GM12878 (cell line): ENCODE measurements around the gene SUN5. TPM values are rescaled to one million over a fixed set of nuclear protein-coding genes. Genes with fewer than 3 reads are reported as not detected.

Experiments
- BHLHE40 ChIP-seq, 2 experiments: fragments of 450-650 bp in 1 of 2; IDR thresholded peaks; 2 replicates each; pipeline ENCODE4 v1.6.1; 2011 to 2017; ENCODE audit warnings: low read depth in 2 of 2, borderline replicate concordance in 1 of 2, improper control_type of control experiment in 1 of 2, low read length in 1 of 2, mild to moderate bottlenecking in 1 of 2
- CBX3 ChIP-seq: fragments of 200-600 bp; sonication (generic); IDR thresholded peaks from 2 replicates; pipeline ENCODE4 v1.6.1; 2016; ENCODE audit warnings: low read depth, borderline replicate concordance
- MAX ChIP-seq: IDR thresholded peaks from 2 replicates; pipeline ENCODE4 v1.6.1; 2012; ENCODE audit warnings: low read depth, low read length, improper control_type of control experiment
- MYB ChIP-seq: fragments of 150-350 bp; IDR thresholded peaks from 2 replicates; pipeline ENCODE4 v1.6.1; 2014; ENCODE audit warnings: mild to moderate bottlenecking, low read depth, low read length, borderline replicate concordance
- NFIC ChIP-seq: IDR thresholded peaks from 2 replicates; pipeline ENCODE4 v1.6.1; 2012; ENCODE audit warnings: low read depth, mild to moderate bottlenecking, inconsistent platforms, low read length, moderate library complexity
- NRF1 ChIP-seq: conservative IDR thresholded peaks from 2 replicates; pipeline ENCODE4 v1.6.1; 2011; ENCODE audit warnings: mild to moderate bottlenecking, low read depth, low read length, improper control_type of control experiment
- RELA ChIP-seq: fragments of 450-650 bp; IDR thresholded peaks from 2 replicates; pipeline ENCODE4 v1.8.0; 2014; ENCODE audit warnings: borderline replicate concordance; ENCODE audit not compliant: partially characterized antibody
- SREBF2 ChIP-seq: IDR thresholded peaks from 2 replicates; pipeline ENCODE4 v1.6.1; 2012; ENCODE audit warnings: mild to moderate bottlenecking, low read length
- USF2 ChIP-seq: IDR thresholded peaks from 2 replicates; pipeline ENCODE4 v1.6.1; 2011; ENCODE audit warnings: low read depth, low read length, improper control_type of control experiment, borderline replicate concordance
- ZNF384 ChIP-seq: IDR thresholded peaks from 2 replicates; pipeline ENCODE4 v1.6.1; 2012; ENCODE audit warnings: low read depth, mild to moderate bottlenecking, low read length, improper control_type of control experiment, borderline replicate concordance
- polyA plus RNA-seq, 11 experiments: library from polyadenylated mRNA; depleted of rRNA in 4 of 11; unstranded in 6 of 11; stranded (reverse) in 5 of 11; fragments of >200 nt; fragmentation: Nextera tagmentation in 4 of 11; fragmentation: Illumina TruSeq in 1 of 11; extraction: Ambion mirVana in 4 of 11; extraction: Trizol in 1 of 11; gene quantifications; 1 replicate in 1 of 11; 2 replicates in 10 of 11; pipeline versions ENCODE4 v1.2.1 to v1.2.3, GENCODE V29; 2011 to 2016; ENCODE audit warnings: inconsistent platforms in 2 of 11, missing spikeins in 2 of 11, low read depth in 1 of 11
- total RNA-seq, 4 experiments: library from RNA; depleted of rRNA in 3 of 4; stranded (reverse); fragments of >200 nt in 3 of 4; fragmentation: Illumina TruSeq in 1 of 4; extraction: Trizol in 1 of 4; gene quantifications; 2 replicates each; pipeline versions ENCODE4 v1.2.1 to v1.2.3, GENCODE V29; 2013 to 2021
- TF ChIP-seq, protein P1 (sequence below): fragments of 450-650 bp; IDR thresholded peaks from 2 replicates; pipeline ENCODE4 v1.6.1; 2017; ENCODE audit warnings: low read depth, mild to moderate bottlenecking, moderate library complexity
- TF ChIP-seq, protein P2 (sequence below): IDR thresholded peaks from 2 replicates; pipeline ENCODE4 v1.6.1; 2011; ENCODE audit warnings: mild to moderate bottlenecking, low read depth, low read length, moderate library complexity; ENCODE audit not compliant: insufficient replicate concordance
- TF ChIP-seq, protein P3 (sequence below): IDR thresholded peaks from 2 replicates; pipeline ENCODE4 v1.6.1; 2011; ENCODE audit warnings: low read depth, mild to moderate bottlenecking, low read length, moderate library complexity, borderline replicate concordance; ENCODE audit errors: extremely low read depth

Gene SUN5
- total and polyA plus RNA-seq, 10 of the 15 experiments (the other 5 are each of a cell fraction or from before 2014, with no cell fraction given), result not detected

DNA sequence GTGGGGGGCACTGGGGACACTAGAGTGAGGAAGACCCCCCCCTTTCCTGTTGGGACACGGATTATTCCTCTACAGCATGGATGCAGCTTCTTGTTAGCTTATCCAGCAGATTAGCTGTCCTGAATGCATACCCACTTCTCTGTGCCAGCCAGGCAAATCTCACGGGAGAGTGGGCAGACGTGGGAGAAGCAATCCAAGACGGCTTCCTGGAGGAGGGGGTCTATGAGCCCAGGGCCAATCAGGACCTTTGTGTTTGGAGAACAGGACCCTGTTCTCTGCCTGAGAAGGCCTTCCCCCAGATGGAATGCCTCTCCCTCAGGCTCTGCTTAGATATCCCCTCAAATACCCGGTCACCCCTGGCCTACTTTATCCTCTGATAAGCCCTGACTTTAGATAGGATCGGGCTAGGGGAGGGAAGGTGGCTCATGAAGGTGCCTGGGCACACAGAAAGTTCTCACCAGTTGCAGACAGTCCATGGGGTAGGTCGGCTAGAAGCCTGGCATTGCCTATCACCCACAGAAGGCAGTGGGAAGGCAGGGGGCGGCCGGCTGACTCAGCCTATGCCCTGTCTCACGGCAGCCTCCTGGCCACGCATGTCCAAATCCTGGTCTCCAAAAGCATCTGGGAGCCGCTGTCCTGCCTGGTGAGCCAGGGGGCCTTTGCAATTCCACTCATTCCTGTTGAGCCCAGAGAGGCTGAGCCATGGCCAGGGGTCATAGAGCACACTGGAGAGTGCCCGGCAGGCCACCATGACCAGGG lies 34.7 kb downstream of the SUN5 start (continued):
- TF ChIP-seq USF2 (no peak), ZNF384 (no peak), NRF1 (no peak), MAX (no peak), RELA (no peak), BHLHE40 (IDR thresholded peaks at IDR 0.05; ENCODE audit: borderline replicate concordance in 1 of 2, low read depth in 2 of 2, low read length in 1 of 2) (no peak), NFIC (no peak), CBX3 (no peak), SREBF2 (no peak), MYB (no peak)
- TF ChIP-seq, protein P1, sequence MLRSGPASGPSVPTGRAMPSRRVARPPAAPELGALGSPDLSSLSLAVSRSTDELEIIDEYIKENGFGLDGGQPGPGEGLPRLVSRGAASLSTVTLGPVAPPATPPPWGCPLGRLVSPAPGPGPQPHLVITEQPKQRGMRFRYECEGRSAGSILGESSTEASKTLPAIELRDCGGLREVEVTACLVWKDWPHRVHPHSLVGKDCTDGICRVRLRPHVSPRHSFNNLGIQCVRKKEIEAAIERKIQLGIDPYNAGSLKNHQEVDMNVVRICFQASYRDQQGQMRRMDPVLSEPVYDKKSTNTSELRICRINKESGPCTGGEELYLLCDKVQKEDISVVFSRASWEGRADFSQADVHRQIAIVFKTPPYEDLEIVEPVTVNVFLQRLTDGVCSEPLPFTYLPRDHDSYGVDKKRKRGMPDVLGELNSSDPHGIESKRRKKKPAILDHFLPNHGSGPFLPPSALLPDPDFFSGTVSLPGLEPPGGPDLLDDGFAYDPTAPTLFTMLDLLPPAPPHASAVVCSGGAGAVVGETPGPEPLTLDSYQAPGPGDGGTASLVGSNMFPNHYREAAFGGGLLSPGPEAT, result no peak
- TF ChIP-seq, protein P2, sequence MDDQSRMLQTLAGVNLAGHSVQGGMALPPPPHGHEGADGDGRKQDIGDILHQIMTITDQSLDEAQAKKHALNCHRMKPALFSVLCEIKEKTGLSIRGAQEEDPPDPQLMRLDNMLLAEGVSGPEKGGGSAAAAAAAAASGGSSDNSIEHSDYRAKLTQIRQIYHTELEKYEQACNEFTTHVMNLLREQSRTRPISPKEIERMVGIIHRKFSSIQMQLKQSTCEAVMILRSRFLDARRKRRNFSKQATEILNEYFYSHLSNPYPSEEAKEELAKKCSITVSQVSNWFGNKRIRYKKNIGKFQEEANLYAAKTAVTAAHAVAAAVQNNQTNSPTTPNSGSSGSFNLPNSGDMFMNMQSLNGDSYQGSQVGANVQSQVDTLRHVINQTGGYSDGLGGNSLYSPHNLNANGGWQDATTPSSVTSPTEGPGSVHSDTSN, result no peak
- TF ChIP-seq, protein P3, sequence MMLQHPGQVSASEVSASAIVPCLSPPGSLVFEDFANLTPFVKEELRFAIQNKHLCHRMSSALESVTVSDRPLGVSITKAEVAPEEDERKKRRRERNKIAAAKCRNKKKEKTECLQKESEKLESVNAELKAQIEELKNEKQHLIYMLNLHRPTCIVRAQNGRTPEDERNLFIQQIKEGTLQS, result no peak
